COR-L47 (cell line): Measurements from ENCODE around the gene SYT11.
A peak's percentile ranks its signal among the peaks of the same experiment; 100 is the strongest.
"Not testable (repeated sequence)": the region's sequence is repeated elsewhere in the genome, so short reads cannot be mapped to it uniquely, and the experiment has no call there.

Source experiments
- DNase-seq: peaks from one replicate; lab custom pipeline; 2025; lab: John Stamatoyannopoulos, UW

SYT11 gene

GRCh38 chr1:155859234-155859829, at the start of gene SYT11:
Gene SYT11, plus strand, starts transcription at chr1:155859567. Its CDS starts 195 bp downstream, at chr1:155859762.
- peak; percentile 99 for DNase-seq

- DNase-seq: no peak
Measured at GRCh38 chr1:155812878-155813277, 46.5 kb upstream of the SYT11 start.

- no peak for DNase-seq
Measured at GRCh38 chr1:155813672-155814071, 45.7 kb upstream of the SYT11 start.

- no peak for DNase-seq
Measured at GRCh38 chr1:155816351-155816750, 43.0 kb upstream of the SYT11 start.

- no peak for DNase-seq
Measured at GRCh38 chr1:155827450-155827849, 31.9 kb upstream of the SYT11 start.

GRCh38 chr1:155831279-155831976, 27.9 kb upstream of the SYT11 start:
- DNase-seq: no peak

- no peak for DNase-seq
Measured at GRCh38 chr1:155833665-155834295, 25.6 kb upstream of the SYT11 start.

- no peak for DNase-seq
Measured at GRCh38 chr1:155834296-155834926, 25.0 kb upstream of the SYT11 start.

GRCh38 chr1:155834927-155835399, 24.4 kb upstream of the SYT11 start:
- not testable (repeated sequence) for DNase-seq

- no peak for DNase-seq
Measured at GRCh38 chr1:155835548-155835947, 23.8 kb upstream of the SYT11 start.

- no peak for DNase-seq
Measured at GRCh38 chr1:155840386-155840785, 19.0 kb upstream of the SYT11 start.

- no peak for DNase-seq
Measured at GRCh38 chr1:155844860-155845421, 14.4 kb upstream of the SYT11 start.

- DNase-seq: no peak
Measured at GRCh38 chr1:155847823-155848529, 11.4 kb upstream of the SYT11 start.

GRCh38 chr1:155850345-155850744, 9.0 kb upstream of the SYT11 start:
- no peak for DNase-seq

GRCh38 chr1:155856257-155856974, 3.0 kb upstream of the SYT11 start:
- DNase-seq: no peak

GRCh38 chr1:155856975-155857930, 2.1 kb upstream of the SYT11 start, which contains the start of gene GON4L:
Gene GON4L, minus strand, starts transcription at chr1:155857214. Its CDS starts 3,434 bp downstream, at chr1:155853780.
- peak; percentile 91 for DNase-seq

- no peak for DNase-seq
Measured at GRCh38 chr1:155858800-155859233, 550 bp upstream of the SYT11 start.

- DNase-seq: peak; percentile 88
Measured at GRCh38 chr1:155859881-155860871, 809 bp downstream of the SYT11 start.
